Neural cell (in vitro differentiated cells): ENCODE data around the gene CAMK2A. TPM values are rescaled to one million over a fixed set of nuclear protein-coding genes. Genes with fewer than 3 reads are reported as not detected.

ENCODE experiments used
- H2AFZ ChIP-seq: fragments of 200-600, 300-800 bp; sonication (generic), shearing (Covaris generic); 2 replicates; pipeline ENCODE4 v1.6.0; 2014; ENCODE audit warnings: low read depth, mild to moderate bottlenecking, antibody characterized with exemption, low read length, moderate library complexity
- H3F3A ChIP-seq: fragments of 200-600 bp; shearing (Covaris generic); 2 replicates; pipeline ENCODE4 v1.6.1; 2016; ENCODE audit warnings: mild to moderate bottlenecking, moderate library complexity, mixed read lengths, antibody characterized with exemption, low read length; ENCODE audit not compliant: insufficient read depth, poor library complexity, severe bottlenecking
- H3K27ac ChIP-seq: fragments of 200-600, 300-800 bp; sonication (generic), shearing (Covaris generic); 2 replicates; pipeline ENCODE4 v1.5.1; 2014; ENCODE audit warnings: mild to moderate bottlenecking, low read length, moderate library complexity
- H3K27me3 ChIP-seq: fragments of 300-800, 200-600 bp; sonication (generic), shearing (Covaris generic); 2 replicates; pipeline ENCODE4 v1.6.0; 2014; ENCODE audit warnings: mild to moderate bottlenecking, low read depth, low read length, moderate library complexity; ENCODE audit not compliant: insufficient read depth
- H3K36me3 ChIP-seq: fragments of 300-800, 200-600 bp; sonication (generic), shearing (Covaris generic); 2 replicates; pipeline ENCODE4 v1.5.1; 2014; ENCODE audit warnings: mild to moderate bottlenecking, antibody characterized with exemption, low read length, moderate library complexity; ENCODE audit not compliant: insufficient read depth
- H3K4me2 ChIP-seq: fragments of 300-800, 200-600 bp; sonication (generic), shearing (Covaris generic); 2 replicates; pipeline ENCODE4 v1.6.0; 2014; ENCODE audit warnings: mild to moderate bottlenecking, low read length
- H3K4me3 ChIP-seq: fragments of 300-800, 200-600 bp; sonication (generic), shearing (Covaris generic); 2 replicates; pipeline ENCODE4 v1.5.1; 2014; ENCODE audit warnings: mild to moderate bottlenecking, low read length, moderate library complexity
- H3K79me2 ChIP-seq: fragments of 200-600 bp; shearing (Covaris generic); replicated peaks from 2 replicates; pipeline ENCODE4 v1.6.0; 2014; ENCODE audit warnings: mild to moderate bottlenecking, low read length, moderate library complexity; ENCODE audit not compliant: insufficient read depth
- H3K9ac ChIP-seq: fragments of 300-800, 200-600 bp; sonication (generic), shearing (Covaris generic); 2 replicates; pipeline ENCODE4 v1.6.1; 2016; ENCODE audit warnings: mild to moderate bottlenecking, low read length, mixed read lengths
- H3K9me2 ChIP-seq: fragments of 200-600 bp; shearing (Covaris generic); 2 replicates; pipeline ENCODE4 v1.6.1; 2016; ENCODE audit warnings: mild to moderate bottlenecking, low read length, mixed read lengths; ENCODE audit not compliant: insufficient read depth
- H3K9me3 ChIP-seq: fragments of 200-600, 300-800 bp; sonication (generic), shearing (Covaris generic); 2 replicates; pipeline ENCODE4 v1.6.1; 2016; ENCODE audit warnings: mild to moderate bottlenecking, mixed run types, low read length, moderate library complexity, mixed read lengths
- H4K20me1 ChIP-seq: fragments of 200-600 bp; shearing (Covaris generic); 2 replicates; pipeline ENCODE4 v1.6.1; 2016; ENCODE audit warnings: mild to moderate bottlenecking, mixed run types; ENCODE audit not compliant: insufficient read depth
- CTCF ChIP-seq: fragments of 450-650 bp; IDR thresholded peaks from 2 replicates; pipeline ENCODE4 v1.5.1; 2014; ENCODE audit warnings: antibody characterized with exemption, mild to moderate bottlenecking, moderate library complexity; ENCODE audit not compliant: poor library complexity, severe bottlenecking
- EP300 ChIP-seq: fragments of 450-650 bp; conservative IDR thresholded peaks from 2 replicates; pipeline ENCODE4 v1.6.1; 2014; ENCODE audit warnings: antibody characterized with exemption, mild to moderate bottlenecking, moderate library complexity; ENCODE audit not compliant: poor library complexity, severe bottlenecking
- EZH2 ChIP-seq: fragments of 200-600, 300-800 bp; shearing (Covaris generic), sonication (generic); IDR thresholded peaks from 2 replicates; pipeline ENCODE4 v1.6.1; 2014; ENCODE audit warnings: antibody characterized with exemption, low read length, borderline replicate concordance, mild to moderate bottlenecking; ENCODE audit not compliant: insufficient read depth, poor library complexity, severe bottlenecking
- MXI1 ChIP-seq: fragments of 450-650 bp; conservative IDR thresholded peaks from 2 replicates; pipeline ENCODE4 v1.6.1; 2014; ENCODE audit warnings: antibody characterized with exemption, mild to moderate bottlenecking; ENCODE audit not compliant: poor library complexity, severe bottlenecking
- POLR2AphosphoS5 ChIP-seq: IDR thresholded peaks from 2 replicates; pipeline ENCODE4 v1.6.1; 2012
- RAD21 ChIP-seq: fragments of 450-650 bp; conservative IDR thresholded peaks from 2 replicates; pipeline ENCODE4 v1.6.1; 2014; ENCODE audit warnings: antibody characterized with exemption, mild to moderate bottlenecking, moderate library complexity
- REST ChIP-seq: IDR thresholded peaks from 2 replicates; pipeline ENCODE4 v1.6.1; 2012; ENCODE audit warnings: borderline replicate concordance
- SMC3 ChIP-seq: fragments of 450-650 bp; conservative IDR thresholded peaks from 2 replicates; pipeline ENCODE4 v1.6.1; 2014; ENCODE audit warnings: antibody characterized with exemption, mild to moderate bottlenecking, moderate library complexity; ENCODE audit not compliant: poor library complexity
- TAF1 ChIP-seq: IDR thresholded peaks from 2 replicates; pipeline ENCODE4 v1.6.1; 2012; ENCODE audit warnings: low read depth
- polyA plus RNA-seq: library from polyadenylated mRNA; depleted of rRNA; stranded (reverse); fragments of >200 nt; gene quantifications from 2 replicates; pipeline ENCODE4 v1.2.3, GENCODE V29; 2014

The CAMK2A gene
- polyA plus RNA-seq, 1 donor from 2014 or later: 61.7 TPM

GRCh38 chr5:150320044-150320613, 30.6 kb upstream of the CAMK2A start:
- H4K20me1 ChIP-seq: no peaks in the 10 kb centered on the region
- H3K9me2 ChIP-seq: no peaks in the 10 kb centered on the region
- H3K27ac ChIP-seq: no peak overlapping the region
- H3K79me2 ChIP-seq: no peaks in the 10 kb centered on the region
- no peak overlapping the region for H3K4me2 ChIP-seq
- no peaks in the 10 kb centered on the region for H3K9me3 ChIP-seq
- no peaks in the 10 kb centered on the region for H3F3A ChIP-seq
- no peaks in the 10 kb centered on the region for H3K27me3 ChIP-seq
- H3K36me3 ChIP-seq: no peaks in the 10 kb centered on the region
- TF ChIP-seq CTCF: no peak
- TF ChIP-seq MXI1: no peak
- TF ChIP-seq EZH2: no peak
- no peak for TF ChIP-seq SMC3
- no peak for TF ChIP-seq TAF1
- TF ChIP-seq RAD21: no peak
- no peak for TF ChIP-seq REST
- no peak for TF ChIP-seq EP300
- no peak for TF ChIP-seq POLR2AphosphoS5
- no peak overlapping the region for H3K4me3 ChIP-seq
- no peak overlapping the region for H2AFZ ChIP-seq
- H3K9ac ChIP-seq: no peak overlapping the region

GRCh38 chr5:150319484-150319790, 29.9 kb upstream of the CAMK2A start:
- no peak overlapping the region for H3K4me2 ChIP-seq
- H3K9me3 ChIP-seq: no peaks in the 10 kb centered on the region
- no peaks in the 10 kb centered on the region for H3K79me2 ChIP-seq
- TF ChIP-seq REST (no peak), MXI1 (no peak), EZH2 (no peak), SMC3 (no peak), TAF1 (no peak), RAD21 (no peak), POLR2AphosphoS5 (no peak), EP300 (no peak), CTCF (no peak)
- no peaks in the 10 kb centered on the region for H3F3A ChIP-seq
- H2AFZ ChIP-seq: no peak overlapping the region
- H3K4me3 ChIP-seq: no peak overlapping the region
- H3K27ac ChIP-seq: no peak overlapping the region
- H3K27me3 ChIP-seq: no peaks in the 10 kb centered on the region
- H3K9me2 ChIP-seq: no peaks in the 10 kb centered on the region
- H3K9ac ChIP-seq: no peak overlapping the region
- H3K36me3 ChIP-seq: no peaks in the 10 kb centered on the region
- H4K20me1 ChIP-seq: no peaks in the 10 kb centered on the region
